Lower leg skin (tissue), 3 donors: ENCODE data around the gene CA12.

Experiments
- POLR2A ChIP-seq, 2 donors: fragments of 450-650 bp; IDR thresholded peaks; one replicate each; pipeline ENCODE4 v1.6.1; 2016 to 2017; ENCODE audit warnings: antibody characterized with exemption in 2 of 2, mild to moderate bottlenecking in 1 of 2, moderate library complexity in 1 of 2
- TF ChIP-seq, protein P1 (sequence below), 3 donors: fragments of 450-650 bp; IDR thresholded peaks; one replicate each; pipeline ENCODE4 v1.5.1; 2016; ENCODE audit warnings: antibody characterized with exemption in 3 of 3, mild to moderate bottlenecking in 3 of 3, moderate library complexity in 2 of 3

DNA sequence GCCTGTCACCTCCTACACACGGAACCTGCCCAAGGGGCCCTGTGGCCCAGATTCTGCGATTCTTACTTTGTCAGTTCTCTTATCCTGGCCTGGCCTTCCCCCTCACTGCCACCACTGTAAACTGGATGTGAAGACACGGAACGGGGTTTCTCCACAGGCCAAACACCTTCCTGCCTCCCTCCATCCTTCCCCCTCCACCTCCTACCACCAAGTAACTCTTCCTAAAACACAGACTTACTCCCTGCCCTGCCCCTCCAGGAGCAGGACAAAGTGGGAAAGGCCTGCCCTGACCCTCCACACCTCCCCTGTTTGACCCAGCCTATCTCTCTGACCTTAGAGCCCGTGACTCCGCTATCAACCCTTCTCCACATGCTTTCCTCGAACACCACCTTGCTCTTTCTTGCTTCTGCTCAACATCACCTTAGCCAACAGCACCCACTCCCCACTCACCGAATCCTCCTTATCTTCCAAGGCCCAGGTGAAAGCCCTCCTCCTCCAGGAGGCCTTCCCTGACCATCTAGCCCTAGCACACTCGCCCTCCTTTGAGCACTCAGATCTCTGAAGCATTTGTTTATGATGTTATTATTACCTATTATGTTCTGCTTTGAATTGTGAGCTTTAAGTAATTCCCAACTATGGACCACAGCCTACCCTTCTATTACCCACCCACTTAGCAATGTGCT is 7.6 kb downstream of the CA12 start:
- TF ChIP-seq, protein P1, sequence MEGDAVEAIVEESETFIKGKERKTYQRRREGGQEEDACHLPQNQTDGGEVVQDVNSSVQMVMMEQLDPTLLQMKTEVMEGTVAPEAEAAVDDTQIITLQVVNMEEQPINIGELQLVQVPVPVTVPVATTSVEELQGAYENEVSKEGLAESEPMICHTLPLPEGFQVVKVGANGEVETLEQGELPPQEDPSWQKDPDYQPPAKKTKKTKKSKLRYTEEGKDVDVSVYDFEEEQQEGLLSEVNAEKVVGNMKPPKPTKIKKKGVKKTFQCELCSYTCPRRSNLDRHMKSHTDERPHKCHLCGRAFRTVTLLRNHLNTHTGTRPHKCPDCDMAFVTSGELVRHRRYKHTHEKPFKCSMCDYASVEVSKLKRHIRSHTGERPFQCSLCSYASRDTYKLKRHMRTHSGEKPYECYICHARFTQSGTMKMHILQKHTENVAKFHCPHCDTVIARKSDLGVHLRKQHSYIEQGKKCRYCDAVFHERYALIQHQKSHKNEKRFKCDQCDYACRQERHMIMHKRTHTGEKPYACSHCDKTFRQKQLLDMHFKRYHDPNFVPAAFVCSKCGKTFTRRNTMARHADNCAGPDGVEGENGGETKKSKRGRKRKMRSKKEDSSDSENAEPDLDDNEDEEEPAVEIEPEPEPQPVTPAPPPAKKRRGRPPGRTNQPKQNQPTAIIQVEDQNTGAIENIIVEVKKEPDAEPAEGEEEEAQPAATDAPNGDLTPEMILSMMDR (IDR thresholded peaks at IDR 0.05): no peak
- TF ChIP-seq POLR2A (IDR thresholded peaks at IDR 0.05): no peak
